Superior temporal gyrus (tissue), 1 donor: Measurements from ENCODE around the gene ALG12.

Source experiments
- DNase-seq: peaks from one replicate; pipeline ENCODE4 v3.0.0-alpha.2; 2016; ENCODE audit errors: extremely low spot score

The ALG12 gene

DNA sequence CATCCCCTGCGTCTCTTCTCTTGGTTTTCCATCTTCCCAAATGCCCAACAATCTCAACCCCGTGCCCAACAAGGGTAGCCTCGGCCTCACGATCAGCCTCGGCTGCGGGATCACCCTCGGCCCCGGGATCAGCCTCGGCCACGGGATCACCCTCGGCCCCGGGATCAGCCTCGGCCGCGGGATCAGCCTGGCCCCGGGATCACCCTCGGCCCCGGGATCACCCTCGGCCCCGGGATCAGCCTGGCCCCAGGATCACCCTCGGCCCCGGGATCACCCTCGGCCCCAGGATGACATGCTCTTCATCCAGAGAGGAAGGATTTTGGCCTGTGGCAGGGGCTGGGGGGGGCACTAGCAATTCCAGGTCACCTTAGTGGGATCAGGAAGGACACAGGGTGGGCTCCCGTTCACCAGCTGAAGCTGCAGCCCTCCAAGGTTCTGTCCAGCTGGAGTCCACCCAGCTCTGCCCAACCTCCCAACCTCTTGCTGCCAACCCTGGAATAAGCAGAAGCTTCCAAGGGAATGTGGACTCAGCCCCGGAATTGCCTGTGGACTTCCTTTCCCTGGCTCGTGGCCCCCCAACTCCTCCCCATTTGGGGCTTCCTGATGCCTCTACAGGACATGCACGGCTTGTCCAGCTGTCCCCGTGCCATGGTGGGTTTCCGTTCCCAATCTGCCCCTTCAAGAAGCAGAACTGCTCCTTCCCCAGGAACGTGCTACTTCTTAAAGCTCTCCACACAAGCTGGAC, 6.2 kb downstream of the ALG12 start:
- DNase-seq, result no peak

DNA sequence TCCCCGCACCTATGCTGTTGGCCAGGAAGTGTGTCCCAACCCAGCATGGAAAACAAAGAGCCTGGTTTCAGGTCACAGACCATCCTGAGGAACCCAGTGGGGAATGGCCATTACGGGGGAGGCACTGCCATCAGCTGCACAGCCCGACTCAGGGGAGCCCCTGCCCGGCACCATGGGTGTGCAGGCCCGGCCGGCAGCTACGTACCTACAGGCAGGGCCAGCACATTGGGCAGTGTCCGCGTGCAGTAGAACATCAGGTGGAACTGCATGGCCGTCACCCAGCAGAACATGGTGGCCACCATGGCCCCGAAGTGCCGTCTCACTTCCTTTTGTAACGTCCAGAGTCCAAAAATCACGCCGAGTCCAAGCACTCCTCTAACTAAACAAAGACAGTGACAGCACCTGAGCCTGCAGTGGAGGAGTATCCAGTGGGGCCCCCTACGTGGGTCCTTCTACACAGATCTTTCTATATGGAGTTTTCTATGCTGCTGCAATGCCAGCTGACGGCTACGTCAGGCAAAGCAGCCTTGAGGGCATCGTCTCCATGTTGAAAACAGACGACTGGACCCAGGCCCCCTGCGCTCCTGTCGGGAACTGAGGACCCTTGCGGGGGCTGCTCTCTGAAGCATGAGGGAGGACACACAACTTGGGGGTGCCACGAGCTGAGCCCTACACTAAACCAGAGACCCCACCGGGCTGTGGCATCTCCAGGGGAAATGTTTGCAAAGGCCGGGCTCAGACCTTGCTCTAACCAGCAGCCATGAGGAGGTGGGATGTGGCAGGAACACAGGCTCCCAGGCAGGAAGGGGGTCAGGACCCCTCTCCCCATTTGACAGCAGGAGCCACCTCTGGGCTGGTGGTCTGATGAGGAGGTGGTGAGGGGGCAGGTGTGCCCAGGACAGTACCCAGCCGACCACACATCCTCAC, 7.7 kb downstream of the ALG12 start:
- DNase-seq, result no peak

DNA sequence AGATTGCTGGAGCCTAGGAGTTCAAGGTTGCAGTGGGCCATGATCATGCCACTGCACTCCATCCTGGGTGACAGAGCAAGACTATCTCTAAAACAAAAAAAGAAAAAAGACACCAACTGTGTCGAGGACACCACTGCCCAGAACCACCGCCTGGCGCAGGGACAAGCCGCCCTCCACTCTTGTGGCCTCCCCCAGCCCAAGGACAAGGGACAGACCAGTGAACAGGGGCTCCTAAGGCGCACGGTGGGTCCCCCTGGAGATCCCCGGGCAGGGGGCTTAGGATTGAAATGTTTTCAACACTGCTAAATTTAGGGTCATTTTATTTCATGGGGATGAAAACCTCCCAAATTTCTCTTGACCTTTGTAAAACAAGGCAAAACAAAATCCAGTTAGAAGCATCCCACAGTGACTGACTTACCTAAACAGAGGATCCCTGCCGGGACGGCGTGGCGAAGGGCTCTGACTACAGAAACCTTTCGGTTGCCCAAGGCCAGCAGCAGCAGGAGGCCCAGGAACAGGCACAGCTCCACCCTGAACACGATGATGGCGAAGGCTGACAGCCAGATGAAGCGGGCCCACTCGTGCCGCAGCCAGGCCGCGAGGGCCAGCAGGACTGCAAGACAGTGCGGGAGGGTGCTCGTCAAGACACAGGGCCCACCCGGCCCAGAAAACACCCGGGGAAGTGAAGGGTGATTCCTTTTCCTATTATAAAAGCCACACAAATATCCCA, 8.6 kb downstream of the ALG12 start:
- no peak for DNase-seq

DNA sequence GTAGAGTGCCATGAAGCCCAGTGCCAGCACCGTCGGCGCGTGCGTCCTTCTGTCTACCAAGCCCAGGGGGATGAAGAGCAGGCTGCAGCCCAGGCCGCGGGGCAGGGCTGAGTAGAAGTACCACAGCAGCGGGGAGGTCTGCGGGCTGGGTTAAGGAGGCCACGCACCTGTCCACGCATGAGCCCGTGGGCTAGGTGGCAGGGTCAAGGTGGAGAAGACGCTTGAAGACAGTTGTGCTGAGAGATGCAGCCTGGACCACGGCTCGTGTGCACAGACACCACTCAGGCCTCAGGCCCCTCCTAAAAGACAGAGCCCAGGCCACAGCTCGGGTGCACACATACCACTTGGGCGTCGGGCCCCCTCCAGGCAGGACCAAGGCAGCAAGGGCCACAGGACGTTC, 10.4 kb downstream of the ALG12 start:
- no peak for DNase-seq

DNA sequence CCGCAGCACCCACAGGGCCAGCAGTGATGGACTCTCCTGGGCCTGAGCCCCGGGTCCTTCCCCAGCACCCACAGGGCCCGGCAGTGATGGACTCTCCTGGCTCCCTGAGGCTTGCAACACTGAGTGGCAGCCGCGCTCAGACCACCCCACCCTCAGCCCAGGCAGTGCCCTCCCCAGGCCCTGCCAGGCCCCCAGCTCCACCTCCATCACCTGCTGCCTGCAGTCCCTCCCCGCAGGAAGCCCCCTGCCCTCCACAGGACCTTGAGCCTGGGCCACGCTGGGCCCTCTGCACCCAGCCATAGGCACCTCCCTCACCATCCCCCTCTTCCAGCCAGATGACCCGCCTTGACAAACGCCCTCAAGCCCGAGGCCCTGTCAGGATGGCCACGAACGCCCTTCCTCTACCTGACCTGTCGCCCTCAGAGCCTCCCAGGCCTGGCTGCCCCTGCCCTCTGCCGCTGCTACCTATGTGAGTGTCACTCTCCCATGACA, 11.4 kb downstream of the ALG12 start:
- DNase-seq, result no peak

DNA sequence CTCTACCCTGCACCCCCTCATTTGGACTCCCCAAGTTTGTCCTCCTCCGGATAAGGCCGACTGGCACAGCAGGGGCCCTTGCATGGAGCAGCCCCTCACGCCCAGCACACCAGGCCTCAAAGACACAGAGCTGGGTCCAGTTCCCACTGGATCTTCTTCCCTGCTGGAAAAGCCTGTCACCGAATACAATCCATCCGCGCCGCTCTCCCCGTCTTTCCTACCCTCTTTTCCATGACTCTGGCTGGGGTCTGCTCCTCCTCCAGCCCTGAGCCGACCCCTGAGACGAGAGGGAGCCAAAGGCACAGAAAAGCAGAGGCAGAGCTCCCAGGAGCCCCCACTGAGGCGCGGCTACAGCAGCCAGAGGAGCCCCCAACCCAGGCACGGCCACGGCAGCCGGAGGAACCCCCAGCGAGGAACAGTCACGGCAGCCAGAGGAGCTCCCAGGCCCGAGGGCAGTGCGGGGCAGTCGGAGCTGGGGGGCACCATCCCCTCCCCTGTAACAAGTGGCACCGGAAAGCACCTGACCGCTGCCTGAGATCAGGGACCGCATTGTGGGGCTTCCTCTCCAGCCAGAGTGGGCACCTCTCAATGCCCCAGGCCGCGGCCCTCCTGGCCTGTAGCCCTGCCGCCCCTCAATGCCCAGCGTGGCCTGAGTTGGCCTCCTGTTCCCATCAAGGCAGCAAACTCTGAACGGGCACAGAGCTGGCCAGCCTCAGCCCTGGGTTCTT, 12.0 kb downstream of the ALG12 start:
- no peak for DNase-seq

DNA sequence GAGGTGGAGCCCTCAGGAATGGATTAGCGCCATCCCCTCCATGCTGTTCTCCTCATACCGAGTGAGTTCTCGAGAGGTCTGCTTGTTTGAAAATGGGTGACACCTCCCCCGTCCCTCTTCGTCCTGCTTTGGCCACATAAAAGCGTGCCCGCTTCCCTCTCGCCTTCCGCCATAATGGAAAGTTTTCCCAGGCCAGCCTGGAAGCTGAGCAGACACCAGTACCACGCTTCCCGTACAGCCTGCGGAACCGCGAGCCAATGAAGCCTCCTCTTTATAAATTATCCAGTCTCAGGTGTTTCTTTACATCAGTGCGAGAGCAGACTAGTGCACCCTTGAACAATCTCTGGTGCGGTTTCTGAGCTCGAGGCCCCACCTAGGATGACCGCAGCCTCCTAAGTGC, 12.8 kb downstream of the ALG12 start:
- no peak for DNase-seq

DNA sequence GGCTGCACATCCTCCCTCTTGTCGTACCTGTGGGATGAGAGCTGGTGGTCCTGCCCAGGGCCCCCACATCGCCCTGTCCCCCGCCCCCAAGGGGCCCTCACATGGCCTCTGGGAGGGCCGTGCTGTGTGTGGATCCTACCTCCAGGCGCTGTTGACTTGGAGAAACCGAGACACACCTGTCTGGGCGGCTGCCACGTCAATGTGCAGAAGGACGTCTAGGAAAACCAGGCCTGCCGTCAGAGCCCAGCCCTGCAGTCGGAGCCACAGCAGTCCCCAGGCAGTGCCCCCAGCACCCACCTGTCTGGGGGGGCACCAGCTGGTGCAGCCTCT, 14.2 kb downstream of the ALG12 start:
- no peak for DNase-seq

DNA sequence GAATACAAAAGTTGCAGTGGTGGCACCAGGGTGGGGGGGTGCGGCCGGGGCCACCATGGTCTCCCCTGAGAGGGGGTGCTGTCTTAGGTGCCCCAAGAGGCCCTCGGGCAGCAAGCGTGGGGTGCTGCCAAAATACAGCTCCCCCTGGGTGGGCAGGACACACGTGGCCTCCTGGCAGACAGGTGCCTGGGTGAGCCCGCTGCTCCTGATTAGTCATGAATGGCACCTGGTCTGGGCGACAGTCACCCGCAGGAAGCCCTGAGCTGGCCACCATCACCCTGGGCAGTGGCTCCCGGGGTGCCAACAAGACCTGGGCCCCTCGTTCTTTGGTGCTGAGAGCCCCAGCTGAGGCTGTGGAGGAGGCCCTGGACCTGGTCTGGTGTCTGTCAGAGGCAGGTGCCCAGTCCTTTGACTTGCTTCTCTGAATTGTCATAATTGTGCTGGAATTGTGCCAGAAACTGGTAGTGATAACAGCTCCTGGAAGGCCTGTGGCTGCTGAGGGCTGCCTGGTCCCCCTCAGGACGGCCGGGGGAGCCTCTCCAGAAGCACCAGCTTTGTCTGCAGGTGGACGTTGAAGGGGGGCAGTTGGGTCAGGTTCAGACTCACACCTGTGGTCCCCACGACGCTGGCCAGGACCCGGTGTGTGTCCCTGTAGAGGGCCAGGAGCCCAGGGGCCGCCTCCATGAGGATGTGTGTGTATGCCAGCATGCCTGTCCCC, 14.8 kb downstream of the ALG12 start:
- no peak for DNase-seq

DNA sequence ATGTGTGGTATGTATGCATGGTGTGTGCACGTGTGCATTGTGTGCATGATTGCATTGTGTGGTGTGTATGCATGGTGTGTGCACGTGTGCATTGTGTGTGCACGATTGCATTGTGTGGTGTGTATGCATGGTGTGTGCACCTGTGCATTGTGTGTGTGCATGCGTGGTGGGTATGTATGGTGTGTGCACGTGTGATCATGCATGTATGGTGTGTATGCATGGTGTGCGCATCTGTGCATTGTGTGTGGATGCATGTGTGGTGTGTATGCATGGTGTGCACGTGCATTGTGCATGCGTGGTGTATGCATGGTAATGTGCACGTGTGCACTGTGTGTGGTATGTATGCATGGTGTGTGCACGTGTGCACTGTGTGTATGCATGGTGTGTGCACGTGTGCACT, 16.8 kb downstream of the ALG12 start:
- DNase-seq, result no peak

DNA sequence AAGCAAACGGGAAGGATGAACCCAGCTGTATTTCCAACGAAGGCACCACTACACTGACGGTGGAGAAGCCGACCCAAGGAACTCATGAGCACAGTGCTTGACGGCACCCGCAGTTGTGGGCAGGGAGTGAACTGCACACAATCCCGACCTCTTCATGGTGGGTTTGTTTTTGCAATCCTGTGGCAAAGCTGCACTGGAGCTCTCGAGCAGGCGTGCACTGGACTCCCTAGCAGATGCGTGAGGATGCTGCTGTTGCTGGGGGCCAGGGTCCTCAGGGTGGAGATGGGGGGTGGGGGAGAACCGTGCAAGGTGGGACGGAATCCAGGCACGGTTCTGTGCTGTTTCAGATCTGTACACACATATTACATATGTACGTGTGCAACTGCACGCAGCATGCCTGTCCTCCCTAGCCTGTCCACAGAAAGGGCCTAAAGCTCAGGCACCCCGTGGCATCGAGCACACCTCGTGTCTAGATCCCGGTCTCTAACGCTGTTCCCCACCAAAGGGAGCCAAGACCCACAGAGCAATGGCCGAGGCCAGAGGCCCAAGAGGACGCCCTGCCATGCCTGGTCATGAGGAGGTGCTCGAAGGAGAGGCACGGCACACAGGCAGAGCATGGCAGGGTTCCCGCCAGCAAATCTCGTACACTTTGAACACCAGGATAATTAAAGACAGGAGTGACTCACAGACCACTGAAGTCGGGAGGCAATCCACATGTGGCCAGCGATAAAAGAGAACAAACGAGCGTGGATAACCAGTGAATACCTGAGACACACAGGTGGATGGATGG, 17.6 kb downstream of the ALG12 start:
- DNase-seq, result no peak

DNA sequence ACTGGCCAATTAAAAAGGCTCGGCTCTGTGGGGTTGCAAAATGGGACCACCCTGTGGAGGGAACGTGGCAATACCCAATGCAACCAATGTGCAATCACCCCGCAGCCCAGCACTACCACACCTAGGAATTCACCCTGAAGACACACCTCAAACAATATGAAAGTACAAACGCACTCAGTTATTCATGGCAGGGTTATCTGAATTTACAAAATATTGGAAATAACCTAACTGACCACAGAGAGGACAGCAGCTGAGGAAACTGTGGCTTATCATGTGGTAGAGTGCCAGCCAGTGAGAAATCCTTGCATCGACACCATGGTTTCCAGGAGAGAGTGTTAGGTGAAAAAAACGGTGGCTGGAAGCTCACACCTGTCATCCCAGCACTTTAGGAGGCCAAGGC, 18.7 kb downstream of the ALG12 start:
- DNase-seq, result no peak

DNA sequence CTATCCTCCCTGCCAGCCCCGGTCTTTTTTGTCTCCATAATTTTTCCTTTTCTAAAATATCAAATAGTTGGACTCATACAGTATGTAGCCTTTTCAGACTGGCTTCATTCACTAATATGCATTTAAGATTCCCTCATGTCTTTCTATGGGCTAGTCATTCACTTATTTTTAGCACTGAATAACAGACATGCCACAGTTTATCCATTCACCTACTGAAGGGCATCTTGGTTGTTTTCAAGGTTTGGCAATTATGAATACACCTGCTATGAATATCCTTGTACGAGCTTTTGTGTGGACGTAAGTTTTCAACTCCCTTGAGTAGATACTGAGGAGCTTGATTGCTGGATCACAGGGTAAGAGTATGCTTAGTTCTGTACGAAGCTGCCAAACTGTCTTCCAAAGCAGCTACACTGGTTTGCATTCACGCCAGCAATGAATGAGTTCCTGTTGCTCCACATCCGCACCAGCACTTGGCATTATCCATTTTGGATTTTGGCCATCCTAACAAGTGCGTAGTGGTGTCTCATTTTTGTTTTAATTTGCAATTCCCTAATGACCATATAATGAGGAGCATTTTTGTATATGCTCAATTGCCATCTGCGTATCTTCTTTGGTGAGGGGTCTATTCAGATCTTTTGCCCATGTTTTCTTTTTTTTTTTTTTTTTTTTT, 21.1 kb downstream of the ALG12 start:
- DNase-seq, result no peak

DNA sequence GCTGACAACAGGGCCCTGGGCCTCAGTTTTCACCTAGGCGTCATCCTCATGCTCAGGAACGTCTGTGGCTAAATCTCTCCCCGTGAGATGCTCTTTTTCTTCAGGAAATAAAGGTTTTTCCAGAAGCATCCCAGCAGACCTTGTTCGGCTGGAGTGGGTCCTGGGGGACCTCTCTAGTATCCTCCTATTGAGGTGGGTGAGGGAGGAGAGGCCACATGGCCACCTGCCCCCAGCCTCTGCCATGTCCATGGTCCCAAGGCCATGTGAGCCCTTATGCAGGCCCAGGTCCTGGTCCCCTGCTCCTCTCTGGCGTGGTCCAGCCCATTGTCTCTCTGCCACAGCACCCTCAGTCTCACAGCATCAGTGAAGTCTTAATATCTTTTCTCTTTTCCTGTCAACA, 22.0 kb downstream of the ALG12 start:
- no peak for DNase-seq

DNA sequence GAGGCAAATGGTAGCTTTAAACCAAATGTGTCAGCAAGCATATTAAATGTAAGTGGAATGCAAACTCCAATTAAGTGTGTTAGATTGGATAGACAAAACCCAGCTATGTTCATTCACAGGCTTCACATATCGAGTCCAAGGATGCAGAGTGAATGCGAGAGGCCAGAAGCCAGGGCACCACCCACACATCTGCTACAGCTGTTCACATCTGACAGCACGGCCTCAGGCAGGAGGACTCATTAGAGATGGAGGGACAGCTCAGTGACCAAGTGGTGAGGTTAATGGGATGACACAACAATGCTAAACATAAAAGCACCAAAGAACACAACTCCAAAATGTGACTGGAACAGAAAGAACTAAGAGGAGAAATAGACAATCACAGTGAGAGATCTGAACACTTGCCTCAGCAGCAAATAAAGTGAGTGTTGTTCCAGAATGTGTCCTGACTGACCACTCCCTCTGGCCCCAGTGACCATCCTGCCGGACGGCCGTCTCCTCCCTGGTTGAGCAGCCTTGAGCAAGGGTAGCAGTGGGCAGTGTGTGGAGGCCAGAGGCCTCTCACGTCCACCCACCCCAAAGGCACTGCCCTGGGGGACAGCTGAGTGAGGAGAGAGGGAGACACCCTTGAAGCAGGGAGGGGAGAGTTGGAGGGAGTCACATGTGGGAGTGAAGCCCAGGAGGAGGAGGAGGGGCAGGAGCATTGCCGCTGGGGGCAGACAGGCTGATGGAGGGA, 23.8 kb downstream of the ALG12 start:
- no peak for DNase-seq

DNA sequence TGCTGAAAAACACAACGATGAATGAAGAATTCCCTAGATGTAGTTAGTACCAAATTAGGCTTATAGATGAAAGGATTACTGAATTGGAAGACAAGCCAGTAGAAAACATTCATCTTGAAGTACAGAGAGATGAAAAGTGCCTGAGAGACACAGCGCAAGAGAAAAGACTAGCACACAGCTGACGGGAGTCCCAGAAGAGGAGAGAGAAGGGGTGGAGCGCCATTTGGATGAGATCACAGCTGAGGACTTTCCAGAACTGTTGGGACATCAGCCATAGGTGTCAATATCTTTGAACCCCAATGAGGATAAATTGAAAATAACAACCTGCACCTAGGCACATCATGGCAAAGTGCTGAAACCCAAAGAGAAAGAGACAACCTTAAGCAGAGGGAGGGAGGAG, 25.2 kb downstream of the ALG12 start:
- DNase-seq, result no peak

DNA sequence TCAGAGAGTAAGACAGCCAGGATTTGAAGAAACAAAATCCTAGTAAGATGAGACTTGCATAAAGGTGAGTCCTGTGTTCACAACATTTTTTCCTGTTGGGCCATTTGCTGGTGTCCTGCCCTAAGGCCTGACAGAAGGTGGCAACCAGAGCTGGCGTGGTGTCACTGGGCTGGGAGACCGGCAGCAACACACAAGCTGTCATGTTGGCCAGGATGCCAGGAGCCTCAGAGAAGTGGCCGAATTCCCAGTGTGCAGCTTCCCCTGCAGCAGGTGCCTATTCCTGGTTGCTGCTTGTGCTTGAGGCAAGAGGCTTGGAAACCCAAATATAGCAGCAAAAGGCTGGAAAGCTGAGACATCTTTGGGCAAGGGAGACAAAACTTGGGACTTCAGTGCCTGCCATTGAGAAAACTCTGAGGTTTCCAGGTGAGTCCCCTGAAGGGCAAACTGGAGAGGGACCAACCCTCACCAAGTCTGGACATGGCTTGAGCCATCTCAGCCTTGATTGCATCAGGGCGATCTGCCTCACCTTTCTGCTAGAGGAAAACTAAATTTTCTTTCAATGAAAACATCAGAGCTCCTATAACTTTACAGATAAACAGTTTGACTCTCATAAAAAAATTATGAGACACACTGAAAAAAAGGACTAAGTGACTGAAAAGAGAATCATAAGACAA, 25.9 kb downstream of the ALG12 start:
- peak; percentile 25 for DNase-seq

DNA sequence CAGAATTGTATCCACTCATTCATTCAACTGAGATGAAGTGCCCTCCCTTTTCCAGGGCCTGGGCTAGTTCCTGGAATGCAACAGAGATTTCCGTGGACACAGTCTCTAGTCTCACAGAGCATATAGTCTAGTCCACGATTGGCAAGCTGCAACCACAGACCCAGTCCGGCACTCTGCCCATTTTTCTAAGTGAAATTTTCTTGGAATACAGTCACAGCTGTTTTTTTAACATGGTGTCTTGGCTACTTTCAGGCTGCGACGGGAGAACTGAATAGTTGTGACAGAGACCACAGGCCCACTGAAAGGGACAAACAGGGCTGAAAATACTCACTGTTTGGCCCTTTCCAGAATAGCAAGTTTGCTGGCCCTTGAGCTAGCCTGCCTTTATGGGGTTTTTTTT, 29.2 kb downstream of the ALG12 start:
- DNase-seq, result no peak
